Loucy (cell line): ENCODE results near the gene COL13A1.
A peak's percentile ranks its signal among the peaks of the same experiment; 100 is the strongest.

ENCODE experiments used
- EZH2phosphoT487 ChIP-seq: fragments of 200-600 bp; IDR thresholded peaks from 2 replicates; pipeline ENCODE4 v1.6.1; 2018; ENCODE audit warnings: antibody characterized with exemption, mild to moderate bottlenecking, moderate library complexity, borderline replicate concordance
- TF ChIP-seq, protein P1 (sequence below): fragments of 200-600 bp; sonication (generic); conservative IDR thresholded peaks from 2 replicates; pipeline ENCODE4 v1.5.1; 2014; ENCODE audit warnings: mild to moderate bottlenecking, antibody characterized with exemption, low read length

DNA sequence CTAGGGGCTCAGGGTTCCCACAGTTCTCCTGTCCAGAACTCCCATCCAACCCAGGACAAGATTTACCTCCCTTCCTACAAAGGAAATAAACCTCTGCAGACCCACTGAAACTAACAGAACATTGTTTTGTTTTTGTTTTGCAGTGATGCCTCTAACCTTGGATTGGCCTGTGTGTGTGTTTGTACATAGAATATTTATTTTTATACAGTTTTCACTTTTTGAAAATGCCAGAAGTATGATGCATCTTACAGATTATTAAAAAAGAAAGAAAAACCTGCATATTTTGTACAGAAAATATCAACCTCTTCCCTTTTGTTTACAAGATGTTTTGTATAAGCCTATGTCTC, 156.8 kb downstream of the COL13A1 start:
- no peak for TF ChIP-seq EZH2phosphoT487
- TF ChIP-seq, protein P1, sequence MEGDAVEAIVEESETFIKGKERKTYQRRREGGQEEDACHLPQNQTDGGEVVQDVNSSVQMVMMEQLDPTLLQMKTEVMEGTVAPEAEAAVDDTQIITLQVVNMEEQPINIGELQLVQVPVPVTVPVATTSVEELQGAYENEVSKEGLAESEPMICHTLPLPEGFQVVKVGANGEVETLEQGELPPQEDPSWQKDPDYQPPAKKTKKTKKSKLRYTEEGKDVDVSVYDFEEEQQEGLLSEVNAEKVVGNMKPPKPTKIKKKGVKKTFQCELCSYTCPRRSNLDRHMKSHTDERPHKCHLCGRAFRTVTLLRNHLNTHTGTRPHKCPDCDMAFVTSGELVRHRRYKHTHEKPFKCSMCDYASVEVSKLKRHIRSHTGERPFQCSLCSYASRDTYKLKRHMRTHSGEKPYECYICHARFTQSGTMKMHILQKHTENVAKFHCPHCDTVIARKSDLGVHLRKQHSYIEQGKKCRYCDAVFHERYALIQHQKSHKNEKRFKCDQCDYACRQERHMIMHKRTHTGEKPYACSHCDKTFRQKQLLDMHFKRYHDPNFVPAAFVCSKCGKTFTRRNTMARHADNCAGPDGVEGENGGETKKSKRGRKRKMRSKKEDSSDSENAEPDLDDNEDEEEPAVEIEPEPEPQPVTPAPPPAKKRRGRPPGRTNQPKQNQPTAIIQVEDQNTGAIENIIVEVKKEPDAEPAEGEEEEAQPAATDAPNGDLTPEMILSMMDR, result 0 out of 2 replicates have a peak, but pooled peaks have one; percentile 7
